HEK293 (cell line): ENCODE data around the gene RAB2B.

Experiments used
- OSR2 ChIP-seq: fragments of 450-650 bp; formaldehyde crosslinking; IDR thresholded peaks from 2 replicates; pipeline ENCODE4 v1.5.1; 2016; ENCODE audit warnings: missing biosample characterization, missing genetic modification characterization
- ZFP69B ChIP-seq: fragments of 450-650 bp; formaldehyde crosslinking; IDR thresholded peaks from 2 replicates; pipeline ENCODE4 v1.5.1; 2016; ENCODE audit warnings: missing biosample characterization, missing genetic modification characterization
- ZNF274 ChIP-seq, 2 experiments: fragments of 200-500 bp in 1 of 2; fragments of 450-650 bp in 1 of 2; sonication (Bioruptor generic) in 1 of 2; formaldehyde crosslinking in 1 of 2; IDR thresholded peaks; 2 replicates each; pipeline versions ENCODE4 v1.5.1 to v1.6.1; 2014 to 2016; ENCODE audit warnings: borderline replicate concordance in 1 of 2, inconsistent platforms in 1 of 2, low read length in 1 of 2, missing biosample characterization in 1 of 2, missing genetic modification characterization in 1 of 2
- TF ChIP-seq, protein P1 (sequence below): fragments of 450-650 bp; formaldehyde crosslinking; IDR thresholded peaks from 2 replicates; pipeline ENCODE4 v1.5.1; 2016; ENCODE audit warnings: missing biosample characterization, missing genetic modification characterization
- TF ChIP-seq, protein P2 (sequence below): fragments of 450-650 bp; formaldehyde crosslinking; IDR thresholded peaks from 2 replicates; pipeline ENCODE4 v1.5.1; 2016; ENCODE audit warnings: missing biosample characterization, missing genetic modification characterization

DNA sequence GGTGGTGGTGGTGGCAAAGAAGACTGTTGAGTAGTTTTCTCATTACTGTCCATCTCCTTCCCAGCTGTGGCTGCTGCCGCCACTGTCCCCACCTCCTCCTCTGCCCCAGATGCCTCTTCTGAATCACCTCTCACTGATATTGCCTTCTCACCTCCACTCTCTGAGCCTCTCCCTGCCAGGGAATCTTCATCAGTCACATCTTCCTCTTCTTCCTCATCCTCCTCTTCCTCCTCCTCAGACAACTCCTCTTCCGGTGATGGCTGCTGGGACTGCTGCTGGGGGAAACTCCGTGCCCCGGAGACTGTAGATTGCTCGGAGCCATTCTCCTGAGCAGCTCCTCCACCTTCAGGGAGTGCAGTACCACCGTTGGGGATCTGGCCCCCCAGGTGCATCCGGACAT is 46.4 kb upstream of the RAB2B start:
- no peak for TF ChIP-seq OSR2 (tag by site-specific recombination)
- TF ChIP-seq, protein P1, sequence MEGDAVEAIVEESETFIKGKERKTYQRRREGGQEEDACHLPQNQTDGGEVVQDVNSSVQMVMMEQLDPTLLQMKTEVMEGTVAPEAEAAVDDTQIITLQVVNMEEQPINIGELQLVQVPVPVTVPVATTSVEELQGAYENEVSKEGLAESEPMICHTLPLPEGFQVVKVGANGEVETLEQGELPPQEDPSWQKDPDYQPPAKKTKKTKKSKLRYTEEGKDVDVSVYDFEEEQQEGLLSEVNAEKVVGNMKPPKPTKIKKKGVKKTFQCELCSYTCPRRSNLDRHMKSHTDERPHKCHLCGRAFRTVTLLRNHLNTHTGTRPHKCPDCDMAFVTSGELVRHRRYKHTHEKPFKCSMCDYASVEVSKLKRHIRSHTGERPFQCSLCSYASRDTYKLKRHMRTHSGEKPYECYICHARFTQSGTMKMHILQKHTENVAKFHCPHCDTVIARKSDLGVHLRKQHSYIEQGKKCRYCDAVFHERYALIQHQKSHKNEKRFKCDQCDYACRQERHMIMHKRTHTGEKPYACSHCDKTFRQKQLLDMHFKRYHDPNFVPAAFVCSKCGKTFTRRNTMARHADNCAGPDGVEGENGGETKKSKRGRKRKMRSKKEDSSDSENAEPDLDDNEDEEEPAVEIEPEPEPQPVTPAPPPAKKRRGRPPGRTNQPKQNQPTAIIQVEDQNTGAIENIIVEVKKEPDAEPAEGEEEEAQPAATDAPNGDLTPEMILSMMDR (tag by site-specific recombination), result no peak
- TF ChIP-seq ZFP69B, result no peak
- TF ChIP-seq, protein P2, sequence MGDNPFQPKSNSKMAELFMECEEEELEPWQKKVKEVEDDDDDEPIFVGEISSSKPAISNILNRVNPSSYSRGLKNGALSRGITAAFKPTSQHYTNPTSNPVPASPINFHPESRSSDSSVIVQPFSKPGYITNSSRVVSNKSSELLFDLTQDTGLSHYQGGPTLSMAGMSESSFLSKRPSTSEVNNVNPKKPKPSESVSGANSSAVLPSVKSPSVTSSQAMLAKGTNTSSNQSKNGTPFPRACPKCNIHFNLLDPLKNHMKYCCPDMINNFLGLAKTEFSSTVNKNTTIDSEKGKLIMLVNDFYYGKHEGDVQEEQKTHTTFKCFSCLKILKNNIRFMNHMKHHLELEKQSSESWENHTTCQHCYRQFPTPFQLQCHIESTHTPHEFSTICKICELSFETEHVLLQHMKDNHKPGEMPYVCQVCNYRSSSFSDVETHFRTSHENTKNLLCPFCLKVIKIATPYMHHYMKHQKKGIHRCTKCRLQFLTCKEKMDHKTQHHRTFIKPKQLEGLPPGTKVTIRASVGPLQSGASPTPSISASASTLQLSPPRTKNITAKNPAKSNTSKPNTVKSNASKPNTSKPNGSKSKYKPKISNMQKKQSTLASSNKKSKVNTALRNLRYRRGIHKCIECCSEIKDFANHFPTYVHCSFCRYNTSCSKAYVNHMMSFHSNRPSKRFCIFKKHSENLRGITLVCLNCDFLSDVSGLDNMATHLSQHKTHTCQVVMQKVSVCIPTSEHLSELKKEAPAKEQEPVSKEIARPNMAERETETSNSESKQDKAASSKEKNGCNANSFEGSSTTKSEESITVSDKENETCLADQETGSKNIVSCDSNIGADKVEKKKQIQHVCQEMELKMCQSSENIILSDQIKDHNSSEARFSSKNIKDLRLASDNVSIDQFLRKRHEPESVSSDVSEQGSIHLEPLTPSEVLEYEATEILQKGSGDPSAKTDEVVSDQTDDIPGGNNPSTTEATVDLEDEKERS, result no peak
- TF ChIP-seq ZNF274 (IDR thresholded peaks at IDR 0.05; ENCODE audit: low read length), result no peak
- TF ChIP-seq ZNF274 (tag by site-specific recombination; IDR thresholded peaks at IDR 0.05; ENCODE audit: borderline replicate concordance), result no peak
